GM12891 (cell line): Measurements from ENCODE around the gene TEK.

Source experiments
- PAX5 ChIP-seq: IDR thresholded peaks from 2 replicates; pipeline ENCODE4 v1.6.1; 2011; ENCODE audit warnings: low read length, moderate library complexity, mild to moderate bottlenecking; ENCODE audit not compliant: insufficient read depth, severe bottlenecking
- POLR2A ChIP-seq: IDR thresholded peaks from 2 replicates; pipeline ENCODE4 v1.6.1; 2011; ENCODE audit warnings: low read depth, low read length, control low read depth
- POLR2AphosphoS5 ChIP-seq: IDR thresholded peaks from 2 replicates; pipeline ENCODE4 v1.6.1; 2011; ENCODE audit warnings: low read depth, low read length, control low read depth
- POU2F2 ChIP-seq: IDR thresholded peaks from 2 replicates; pipeline ENCODE4 v1.6.1; 2011; ENCODE audit warnings: low read depth, mild to moderate bottlenecking, control low read depth, low read length, moderate library complexity
- SPI1 ChIP-seq: IDR thresholded peaks from 2 replicates; pipeline ENCODE4 v1.6.1; 2011; ENCODE audit warnings: low read depth, low read length, control low read depth
- TAF1 ChIP-seq: IDR thresholded peaks from 2 replicates; pipeline ENCODE4 v1.6.1; 2011; ENCODE audit warnings: low read depth, low read length, control low read depth

- TF ChIP-seq POLR2AphosphoS5 (no peak), POU2F2 (no peak), POLR2A (no peak), TAF1 (no peak), PAX5 (no peak), SPI1 (no peak)
Measured at GRCh38 chr9:27248702-27249101, 139.7 kb downstream of the TEK start.
